WTC11 (cell line): ENCODE measurements around the gene IPO11. TPM values are rescaled to one million over a fixed set of nuclear protein-coding genes. Genes with fewer than 3 reads are reported as not detected.

Experiments used
- ATAC-seq: fragments of 200-7000 bp; cut with Tn5 transposase; 2 replicates; pipeline ENCODE4 v1.10.0; 2021; ENCODE audit warnings: mild to moderate bottlenecking, moderate library complexity
- CTCF ChIA-PET: fragments of 300-600 bp; sonication (Branson Sonifier 250); formaldehyde crosslinking; loops from one replicate; lab custom pipeline; 2021; ENCODE audit warnings: antibody characterized with exemption; lab: Charles Lee
- POLR2A ChIA-PET: fragments of 350-600 bp; sonication (Branson Sonifier 250); formaldehyde crosslinking; loops from one replicate; lab custom pipeline; 2021; ENCODE audit warnings: antibody characterized with exemption; lab: Charles Lee
- DNase-seq: peaks from one replicate; pipeline ENCODE4 v3.0.0; 2021; ENCODE audit warnings: low spot score
- H3K27ac Mint-ChIP-seq: 2 replicates; pipeline ENCODE4 v1.8.0; 2021; ENCODE audit warnings: mixed read lengths
- H3K27me3 Mint-ChIP-seq: 2 replicates; pipeline ENCODE4 v1.8.0; 2021; ENCODE audit warnings: low read depth, mild to moderate bottlenecking, moderate library complexity, mixed read lengths
- H3K36me3 Mint-ChIP-seq: 2 replicates; pipeline ENCODE4 v1.8.0; 2021; ENCODE audit warnings: mixed read lengths
- H3K4me1 Mint-ChIP-seq: 2 replicates; pipeline ENCODE4 v1.8.0; 2022; ENCODE audit warnings: mixed read lengths
- H3K4me3 Mint-ChIP-seq: 2 replicates; pipeline ENCODE4 v1.8.0; 2021; ENCODE audit warnings: mild to moderate bottlenecking, moderate library complexity, mixed read lengths
- H3K9me3 Mint-ChIP-seq: 2 replicates; pipeline ENCODE4 v1.8.0; 2021; ENCODE audit warnings: mixed read lengths
- FOXJ3 ChIP-seq: sonication (generic); formaldehyde crosslinking; IDR thresholded peaks from 2 replicates; pipeline ENCODE4 v1.9.0; 2021; ENCODE audit warnings: missing genetic modification reagents, mild to moderate bottlenecking, borderline replicate concordance
- FOXK1 ChIP-seq: sonication (generic); formaldehyde crosslinking; IDR thresholded peaks from 2 replicates; pipeline ENCODE4 v1.8.0; 2022; ENCODE audit warnings: mild to moderate bottlenecking, moderate library complexity, missing genetic modification reagents
- GRHL2 ChIP-seq: fragments of 250-450 bp; sonication (Bioruptor Pico); IDR thresholded peaks from 2 replicates; pipeline ENCODE4 v1.8.0; 2022; ENCODE audit warnings: mild to moderate bottlenecking, moderate library complexity; ENCODE audit not compliant: insufficient replicate concordance, severe bottlenecking
- MYBL2 ChIP-seq: sonication (generic); formaldehyde crosslinking; IDR thresholded peaks from 2 replicates; pipeline ENCODE4 v1.8.1; 2023; ENCODE audit warnings: mild to moderate bottlenecking, moderate library complexity, missing genetic modification reagents
- NFATC4 ChIP-seq: fragments of 250-450 bp; sonication (Bioruptor Pico); IDR thresholded peaks from 2 replicates; pipeline ENCODE4 v1.9.0; 2021; ENCODE audit warnings: mild to moderate bottlenecking
- NR1H2 ChIP-seq: sonication (generic); formaldehyde crosslinking; IDR thresholded peaks from 2 replicates; pipeline ENCODE4 v1.9.0; 2021; ENCODE audit warnings: mild to moderate bottlenecking, moderate library complexity, missing genetic modification reagents
- TCF7 ChIP-seq: sonication (generic); formaldehyde crosslinking; IDR thresholded peaks from 2 replicates; pipeline ENCODE4 v1.8.0; 2022; ENCODE audit warnings: mild to moderate bottlenecking, low read depth, missing genetic modification reagents, moderate library complexity
- TEAD1 ChIP-seq: sonication (generic); formaldehyde crosslinking; IDR thresholded peaks from 2 replicates; pipeline ENCODE4 v1.8.0; 2022; ENCODE audit warnings: mild to moderate bottlenecking, missing genetic modification reagents
- ZNF121 ChIP-seq: sonication (generic); formaldehyde crosslinking; IDR thresholded peaks from 2 replicates; pipeline ENCODE4 v1.8.0; 2023; ENCODE audit warnings: missing genetic modification reagents
- ZNF232 ChIP-seq: sonication (generic); formaldehyde crosslinking; IDR thresholded peaks from 2 replicates; pipeline ENCODE4 v1.8.0; 2022; ENCODE audit warnings: mild to moderate bottlenecking, missing genetic modification reagents
- ZNF416 ChIP-seq: fragments of 250-450 bp; sonication (Bioruptor Pico); IDR thresholded peaks from 2 replicates; pipeline ENCODE4 v1.9.0; 2021; ENCODE audit warnings: mild to moderate bottlenecking, inconsistent platforms
- ZNF671 ChIP-seq: fragments of 250-450 bp; sonication (Bioruptor Pico); IDR thresholded peaks from 2 replicates; pipeline ENCODE4 v1.8.0; 2021; ENCODE audit warnings: mild to moderate bottlenecking
- total RNA-seq: library from RNA; stranded (reverse); gene quantifications from 3 replicates; pipeline ENCODE4 v1.2.3, GENCODE V29; 2021
- TF ChIP-seq, protein P1 (sequence below): sonication (generic); formaldehyde crosslinking; IDR thresholded peaks from 2 replicates; pipeline ENCODE4 v1.8.1; 2023; ENCODE audit warnings: mild to moderate bottlenecking, missing genetic modification reagents
- TF ChIP-seq, protein P2 (sequence below): sonication (generic); formaldehyde crosslinking; conservative IDR thresholded peaks from 2 replicates; pipeline ENCODE4 v1.8.1; 2023; ENCODE audit warnings: mild to moderate bottlenecking, low read depth, missing genetic modification reagents, moderate library complexity
- TF ChIP-seq, protein P3 (sequence below): fragments of 250-450 bp; sonication (Bioruptor Pico); conservative IDR thresholded peaks from 2 replicates; pipeline ENCODE4 v1.9.0; 2021; ENCODE audit warnings: mild to moderate bottlenecking
- TF ChIP-seq, protein P4 (sequence below): sonication (generic); formaldehyde crosslinking; IDR thresholded peaks from 2 replicates; pipeline ENCODE4 v1.8.0; 2022; ENCODE audit warnings: mild to moderate bottlenecking, missing genetic modification reagents
- TF ChIP-seq, protein P5 (sequence below): sonication (generic); formaldehyde crosslinking; IDR thresholded peaks from 2 replicates; pipeline ENCODE4 v1.8.0; 2022; ENCODE audit warnings: mild to moderate bottlenecking, missing genetic modification reagents
- TF ChIP-seq, protein P6 (sequence below): sonication (generic); formaldehyde crosslinking; IDR thresholded peaks from 2 replicates; pipeline ENCODE4 v1.8.1; 2022; ENCODE audit warnings: low read depth, mild to moderate bottlenecking, moderate library complexity, missing genetic modification reagents, borderline replicate concordance
- TF ChIP-seq, protein P7 (sequence below): sonication (generic); formaldehyde crosslinking; IDR thresholded peaks from 2 replicates; pipeline ENCODE4 v1.8.1; 2022; ENCODE audit warnings: missing genetic modification reagents, borderline replicate concordance

Gene IPO11
- total RNA-seq, 1 experiment from 2014 or later, result 61.9 TPM

DNA sequence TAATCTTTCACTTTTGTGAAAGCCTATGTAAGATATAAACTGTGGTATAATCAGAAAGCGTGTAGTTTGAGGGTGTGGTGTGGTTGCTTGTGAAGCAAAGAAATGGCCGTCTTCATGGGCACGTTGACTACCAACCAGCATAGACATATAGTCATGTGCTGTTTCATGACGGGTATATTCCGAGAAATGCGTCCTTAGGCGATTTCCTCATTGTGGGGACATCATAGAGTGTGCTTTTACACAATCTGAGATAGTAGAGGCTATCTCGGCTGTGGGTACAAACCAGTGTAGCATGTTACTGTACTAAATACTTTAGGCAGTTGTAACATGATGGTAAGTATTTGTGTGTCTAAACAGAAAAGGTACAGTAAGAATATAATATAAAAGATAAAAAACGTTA, 86.4 kb downstream of the IPO11 start:
- Mint-ChIP-seq H3K27me3 (no peaks in the 10 kb centered on the region), H3K4me1 (peaks cover 22% of the 10 kb centered on the region), H3K27ac (no peak overlapping the region), H3K4me3 (no peak overlapping the region), H3K36me3 (peaks cover 8% of the 10 kb centered on the region), H3K9me3 (no peaks in the 10 kb centered on the region)
- no peak for TF ChIP-seq ZNF232 (CRISPR knock-in tag)
- TF ChIP-seq, protein P1, sequence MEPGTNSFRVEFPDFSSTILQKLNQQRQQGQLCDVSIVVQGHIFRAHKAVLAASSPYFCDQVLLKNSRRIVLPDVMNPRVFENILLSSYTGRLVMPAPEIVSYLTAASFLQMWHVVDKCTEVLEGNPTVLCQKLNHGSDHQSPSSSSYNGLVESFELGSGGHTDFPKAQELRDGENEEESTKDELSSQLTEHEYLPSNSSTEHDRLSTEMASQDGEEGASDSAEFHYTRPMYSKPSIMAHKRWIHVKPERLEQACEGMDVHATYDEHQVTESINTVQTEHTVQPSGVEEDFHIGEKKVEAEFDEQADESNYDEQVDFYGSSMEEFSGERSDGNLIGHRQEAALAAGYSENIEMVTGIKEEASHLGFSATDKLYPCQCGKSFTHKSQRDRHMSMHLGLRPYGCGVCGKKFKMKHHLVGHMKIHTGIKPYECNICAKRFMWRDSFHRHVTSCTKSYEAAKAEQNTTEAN, result no peak
- no peak for TF ChIP-seq NR1H2 (CRISPR knock-in tag)
- TF ChIP-seq, protein P2, sequence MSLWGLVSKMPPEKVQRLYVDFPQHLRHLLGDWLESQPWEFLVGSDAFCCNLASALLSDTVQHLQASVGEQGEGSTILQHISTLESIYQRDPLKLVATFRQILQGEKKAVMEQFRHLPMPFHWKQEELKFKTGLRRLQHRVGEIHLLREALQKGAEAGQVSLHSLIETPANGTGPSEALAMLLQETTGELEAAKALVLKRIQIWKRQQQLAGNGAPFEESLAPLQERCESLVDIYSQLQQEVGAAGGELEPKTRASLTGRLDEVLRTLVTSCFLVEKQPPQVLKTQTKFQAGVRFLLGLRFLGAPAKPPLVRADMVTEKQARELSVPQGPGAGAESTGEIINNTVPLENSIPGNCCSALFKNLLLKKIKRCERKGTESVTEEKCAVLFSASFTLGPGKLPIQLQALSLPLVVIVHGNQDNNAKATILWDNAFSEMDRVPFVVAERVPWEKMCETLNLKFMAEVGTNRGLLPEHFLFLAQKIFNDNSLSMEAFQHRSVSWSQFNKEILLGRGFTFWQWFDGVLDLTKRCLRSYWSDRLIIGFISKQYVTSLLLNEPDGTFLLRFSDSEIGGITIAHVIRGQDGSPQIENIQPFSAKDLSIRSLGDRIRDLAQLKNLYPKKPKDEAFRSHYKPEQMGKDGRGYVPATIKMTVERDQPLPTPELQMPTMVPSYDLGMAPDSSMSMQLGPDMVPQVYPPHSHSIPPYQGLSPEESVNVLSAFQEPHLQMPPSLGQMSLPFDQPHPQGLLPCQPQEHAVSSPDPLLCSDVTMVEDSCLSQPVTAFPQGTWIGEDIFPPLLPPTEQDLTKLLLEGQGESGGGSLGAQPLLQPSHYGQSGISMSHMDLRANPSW, result no peak
- no peak for TF ChIP-seq FOXJ3
- TF ChIP-seq, protein P3, sequence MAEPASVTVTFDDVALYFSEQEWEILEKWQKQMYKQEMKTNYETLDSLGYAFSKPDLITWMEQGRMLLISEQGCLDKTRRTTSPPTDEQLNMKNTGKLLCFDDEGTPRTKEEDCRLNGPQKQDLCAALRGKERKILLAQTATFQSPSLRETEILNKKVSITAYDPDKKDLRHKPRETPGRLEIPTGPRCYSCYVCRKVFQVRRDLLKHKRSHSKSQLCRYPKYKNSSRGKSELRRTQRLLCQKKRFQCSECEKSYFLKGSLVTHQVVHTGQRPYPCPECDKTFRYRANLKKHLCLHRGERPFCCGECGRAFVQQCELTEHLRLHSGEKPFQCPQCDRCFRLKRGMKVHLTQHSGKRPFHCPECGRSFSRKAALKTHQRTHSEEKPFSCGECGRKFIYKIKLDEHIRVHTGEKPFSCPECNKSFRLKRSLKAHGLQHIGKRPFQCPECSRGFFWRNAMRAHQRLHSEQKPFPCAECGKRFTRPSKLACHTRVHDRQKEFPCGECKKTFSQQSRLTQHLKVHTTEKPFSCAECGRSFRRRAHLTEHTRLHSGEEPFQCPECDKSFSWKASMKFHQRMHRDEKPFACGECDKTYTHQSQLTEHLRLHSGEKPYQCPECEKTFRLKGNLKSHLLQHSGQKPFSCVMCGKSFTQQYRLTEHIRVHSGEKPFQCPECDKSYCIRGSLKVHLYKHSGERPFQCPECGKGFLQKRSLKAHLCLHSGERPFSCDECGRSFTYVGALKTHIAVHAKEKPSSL, result no peak
- TF ChIP-seq MYBL2 (CRISPR knock-in tag), result no peak
- TF ChIP-seq, protein P4, sequence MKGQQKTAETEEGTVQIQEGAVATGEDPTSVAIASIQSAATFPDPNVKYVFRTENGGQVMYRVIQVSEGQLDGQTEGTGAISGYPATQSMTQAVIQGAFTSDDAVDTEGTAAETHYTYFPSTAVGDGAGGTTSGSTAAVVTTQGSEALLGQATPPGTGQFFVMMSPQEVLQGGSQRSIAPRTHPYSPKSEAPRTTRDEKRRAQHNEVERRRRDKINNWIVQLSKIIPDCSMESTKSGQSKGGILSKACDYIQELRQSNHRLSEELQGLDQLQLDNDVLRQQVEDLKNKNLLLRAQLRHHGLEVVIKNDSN (CRISPR knock-in tag), result no peak
- TF ChIP-seq, protein P5, sequence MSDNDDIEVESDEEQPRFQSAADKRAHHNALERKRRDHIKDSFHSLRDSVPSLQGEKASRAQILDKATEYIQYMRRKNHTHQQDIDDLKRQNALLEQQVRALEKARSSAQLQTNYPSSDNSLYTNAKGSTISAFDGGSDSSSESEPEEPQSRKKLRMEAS, result no peak
- no peak for TF ChIP-seq NFATC4 (CRISPR knock-in tag)
- TF ChIP-seq, protein P6, sequence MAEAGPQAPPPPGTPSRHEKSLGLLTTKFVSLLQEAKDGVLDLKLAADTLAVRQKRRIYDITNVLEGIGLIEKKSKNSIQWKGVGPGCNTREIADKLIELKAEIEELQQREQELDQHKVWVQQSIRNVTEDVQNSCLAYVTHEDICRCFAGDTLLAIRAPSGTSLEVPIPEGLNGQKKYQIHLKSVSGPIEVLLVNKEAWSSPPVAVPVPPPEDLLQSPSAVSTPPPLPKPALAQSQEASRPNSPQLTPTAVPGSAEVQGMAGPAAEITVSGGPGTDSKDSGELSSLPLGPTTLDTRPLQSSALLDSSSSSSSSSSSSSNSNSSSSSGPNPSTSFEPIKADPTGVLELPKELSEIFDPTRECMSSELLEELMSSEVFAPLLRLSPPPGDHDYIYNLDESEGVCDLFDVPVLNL (CRISPR knock-in tag), result no peak
- TF ChIP-seq ZNF671 (CRISPR knock-in tag), result no peak
- no peak for TF ChIP-seq FOXK1
- TF ChIP-seq TCF7 (CRISPR knock-in tag), result no peak
- no peak for TF ChIP-seq GRHL2
- no peak for TF ChIP-seq ZNF416 (CRISPR knock-in tag)
- TF ChIP-seq, protein P7, sequence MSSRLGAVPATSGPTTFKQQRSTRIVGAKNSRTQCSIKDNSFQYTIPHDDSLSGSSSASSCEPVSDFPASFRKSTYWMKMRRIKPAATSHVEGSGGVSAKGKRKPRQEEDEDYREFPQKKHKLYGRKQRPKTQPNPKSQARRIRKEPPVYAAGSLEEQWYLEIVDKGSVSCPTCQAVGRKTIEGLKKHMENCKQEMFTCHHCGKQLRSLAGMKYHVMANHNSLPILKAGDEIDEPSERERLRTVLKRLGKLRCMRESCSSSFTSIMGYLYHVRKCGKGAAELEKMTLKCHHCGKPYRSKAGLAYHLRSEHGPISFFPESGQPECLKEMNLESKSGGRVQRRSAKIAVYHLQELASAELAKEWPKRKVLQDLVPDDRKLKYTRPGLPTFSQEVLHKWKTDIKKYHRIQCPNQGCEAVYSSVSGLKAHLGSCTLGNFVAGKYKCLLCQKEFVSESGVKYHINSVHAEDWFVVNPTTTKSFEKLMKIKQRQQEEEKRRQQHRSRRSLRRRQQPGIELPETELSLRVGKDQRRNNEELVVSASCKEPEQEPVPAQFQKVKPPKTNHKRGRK (CRISPR knock-in tag), result no peak
- ATAC-seq (no peak), DNase-seq (no peak)
- CTCF ChIA-PET, result no interaction called here
- POLR2A ChIA-PET, result no interaction called here

DNA sequence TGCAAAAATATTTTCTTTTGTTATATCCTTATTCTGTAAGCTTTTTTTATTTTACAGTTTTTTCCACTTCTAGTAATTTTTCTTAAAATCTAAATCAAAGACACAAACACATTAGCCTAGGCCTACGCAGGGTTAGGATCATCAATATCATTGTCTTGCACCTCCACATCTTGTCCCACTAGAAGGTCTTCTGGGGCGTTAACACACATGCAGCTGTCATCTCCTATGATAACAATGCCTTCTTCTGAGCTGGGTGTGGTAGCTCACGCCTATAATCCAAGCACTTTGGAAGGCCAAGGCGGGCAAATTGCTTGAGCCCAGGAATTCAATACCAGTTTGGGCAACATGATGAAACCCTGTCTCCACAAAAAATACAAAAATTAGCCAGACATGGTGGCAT, 87.2 kb downstream of the IPO11 start:
- H3K27ac Mint-ChIP-seq, result no peak overlapping the region
- peaks cover 22% of the 10 kb centered on the region for H3K4me1 Mint-ChIP-seq
- ATAC-seq, result no peak
- TF ChIP-seq ZNF121 (CRISPR knock-in tag), result no peak
- no peak for TF ChIP-seq TEAD1 (CRISPR knock-in tag)
- TF ChIP-seq FOXK1, result no peak
- TF ChIP-seq, all 79 proteins: peak for 0
- no peak overlapping the region for H3K4me3 Mint-ChIP-seq
- ChIA-PET CTCF (no interaction called here), POLR2A (no interaction called here)
- H3K36me3 Mint-ChIP-seq, result peaks cover 8% of the 10 kb centered on the region
- DNase-seq, result no peak
- no peaks in the 10 kb centered on the region for H3K27me3 Mint-ChIP-seq
- H3K9me3 Mint-ChIP-seq, result no peaks in the 10 kb centered on the region
